Erythroblast (primary cell): Measurements from ENCODE around the gene USE1.
A peak's percentile ranks its signal among the peaks of the same experiment; 100 is the strongest.

Experiments used
- DNase-seq, 2 experiments: peaks; one replicate each; lab custom pipeline; 2025; lab: John Stamatoyannopoulos, UW
- GATA1 ChIP-seq: IDR thresholded peaks from 2 replicates; pipeline ENCODE4 v1.6.1; 2011; ENCODE audit warnings: low read depth, mild to moderate bottlenecking, control low read depth, low read length, moderate library complexity
- POLR2A ChIP-seq: IDR thresholded peaks from 2 replicates; pipeline ENCODE4 v1.6.1; 2011; ENCODE audit warnings: mild to moderate bottlenecking, low read length

USE1 gene

DNA sequence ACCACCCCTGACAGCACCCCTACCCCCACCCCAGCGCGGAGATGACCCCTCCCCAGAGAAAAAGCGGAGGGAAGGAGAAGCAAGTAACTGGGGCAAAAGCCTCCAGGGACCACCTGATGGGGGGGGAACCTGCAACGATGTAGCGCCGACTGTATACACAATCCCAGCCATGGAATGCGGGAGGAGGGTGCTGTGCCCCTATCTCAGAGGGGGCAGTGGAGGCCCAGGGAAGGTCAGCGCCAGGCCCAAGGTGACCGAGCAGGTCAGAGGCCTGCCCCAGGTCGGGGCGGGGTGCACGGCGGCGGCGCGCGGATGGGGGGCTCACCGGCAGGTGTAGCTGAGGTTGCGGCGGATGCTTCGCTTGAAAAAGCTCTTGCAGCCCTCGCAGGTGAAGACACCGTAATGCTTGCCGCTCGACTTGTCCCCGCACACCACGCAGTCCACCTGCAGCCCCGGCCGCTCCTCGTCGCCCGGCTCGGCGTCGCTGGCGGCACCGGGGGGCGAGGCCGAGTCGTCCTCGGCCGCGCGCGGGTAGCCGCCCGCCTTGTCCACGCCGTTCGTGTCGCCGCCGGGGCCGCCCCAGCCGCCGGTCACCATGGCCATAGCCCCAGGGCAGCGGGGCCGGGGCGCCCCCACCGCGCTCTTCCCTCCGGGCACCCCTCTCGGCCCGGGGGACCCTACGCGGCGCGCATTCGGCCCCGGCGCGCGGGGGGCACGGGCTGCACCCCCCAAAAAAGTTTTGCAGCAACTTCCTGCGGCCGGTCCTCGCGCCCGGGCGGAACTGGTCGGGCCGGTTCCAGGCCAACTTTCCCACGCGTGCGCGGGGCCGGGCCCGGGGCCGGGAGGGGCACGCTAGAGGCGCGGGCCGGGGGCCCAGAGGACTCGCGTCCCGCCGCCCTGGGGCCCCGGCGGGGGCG lies 29.7 kb downstream of the USE1 start:
- DNase-seq, result peak in 1 of 2 experiments; percentile 55
- TF ChIP-seq GATA1 (no peak), POLR2A (no peak)

DNA sequence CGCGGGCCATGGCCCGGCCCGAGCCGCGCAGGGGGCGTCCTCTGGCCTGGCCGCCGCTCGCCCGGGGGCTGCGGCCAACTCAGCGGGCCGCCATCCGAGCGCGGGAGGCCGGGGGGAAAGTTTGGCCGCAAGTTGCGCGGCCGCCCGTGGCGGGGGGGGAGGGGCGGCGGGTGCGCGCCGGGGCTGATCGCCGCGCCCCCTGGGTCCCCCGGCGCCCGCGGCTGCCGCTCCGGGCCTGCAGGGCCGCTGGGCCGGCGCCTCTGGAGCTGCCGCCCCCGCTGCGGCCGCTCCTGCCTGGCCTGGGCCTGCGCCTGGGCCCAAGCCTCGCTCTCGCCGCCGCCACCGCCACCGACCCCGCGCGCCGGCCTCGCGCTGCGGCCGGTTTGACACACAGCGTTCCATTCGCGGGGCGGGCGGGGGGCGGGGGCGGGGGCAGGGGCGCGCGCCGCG lies 30.4 kb downstream of the USE1 start, which contains the start of gene NR2F6:
TSS of gene NR2F6 (minus strand) at position 385 of the 450 bp plus-strand sequence. CDS start 699 bp downstream, outside the sequence.
- peak in 1 of 2 experiments; percentile 82 for DNase-seq
- no peak for TF ChIP-seq GATA1
- no peak for TF ChIP-seq POLR2A

DNA sequence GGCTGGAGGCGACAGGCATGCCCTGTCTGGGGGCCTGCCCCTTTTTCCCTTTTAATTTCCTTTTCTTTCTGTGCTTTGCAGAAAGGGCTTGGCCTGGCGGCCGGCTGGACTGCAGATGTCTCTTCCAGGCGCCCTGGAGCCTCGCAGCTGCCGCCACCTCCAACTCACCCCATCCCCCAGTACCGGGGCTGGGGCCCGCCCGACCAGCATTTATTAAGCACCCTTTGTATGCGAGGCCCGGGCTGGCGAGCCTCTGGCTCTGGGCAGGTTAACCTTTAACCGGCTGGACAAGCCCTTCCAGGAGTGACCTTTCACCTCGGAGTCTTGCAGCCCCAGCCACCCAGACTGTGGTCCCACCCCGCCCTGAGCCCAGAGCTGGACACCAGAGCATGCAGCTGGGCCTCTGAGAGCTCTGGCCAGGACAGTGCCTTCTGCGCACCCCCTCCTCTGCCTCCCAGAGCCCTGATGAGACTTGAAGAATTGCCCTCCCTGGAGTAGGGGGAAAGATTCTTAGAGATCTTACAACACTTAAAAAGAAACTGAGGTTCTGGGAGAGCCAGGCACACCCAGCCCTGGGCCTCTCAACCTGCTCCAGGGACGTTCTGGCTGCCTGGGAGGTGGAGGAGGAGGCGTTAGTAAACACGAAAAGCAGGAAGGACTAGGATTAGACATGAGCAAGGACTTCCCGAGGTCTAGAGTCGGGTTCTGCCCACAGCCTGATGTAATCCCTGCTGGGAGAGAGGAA lies 31.7 kb downstream of the USE1 start:
- no peak for DNase-seq
- TF ChIP-seq GATA1 (no peak), POLR2A (no peak)

DNA sequence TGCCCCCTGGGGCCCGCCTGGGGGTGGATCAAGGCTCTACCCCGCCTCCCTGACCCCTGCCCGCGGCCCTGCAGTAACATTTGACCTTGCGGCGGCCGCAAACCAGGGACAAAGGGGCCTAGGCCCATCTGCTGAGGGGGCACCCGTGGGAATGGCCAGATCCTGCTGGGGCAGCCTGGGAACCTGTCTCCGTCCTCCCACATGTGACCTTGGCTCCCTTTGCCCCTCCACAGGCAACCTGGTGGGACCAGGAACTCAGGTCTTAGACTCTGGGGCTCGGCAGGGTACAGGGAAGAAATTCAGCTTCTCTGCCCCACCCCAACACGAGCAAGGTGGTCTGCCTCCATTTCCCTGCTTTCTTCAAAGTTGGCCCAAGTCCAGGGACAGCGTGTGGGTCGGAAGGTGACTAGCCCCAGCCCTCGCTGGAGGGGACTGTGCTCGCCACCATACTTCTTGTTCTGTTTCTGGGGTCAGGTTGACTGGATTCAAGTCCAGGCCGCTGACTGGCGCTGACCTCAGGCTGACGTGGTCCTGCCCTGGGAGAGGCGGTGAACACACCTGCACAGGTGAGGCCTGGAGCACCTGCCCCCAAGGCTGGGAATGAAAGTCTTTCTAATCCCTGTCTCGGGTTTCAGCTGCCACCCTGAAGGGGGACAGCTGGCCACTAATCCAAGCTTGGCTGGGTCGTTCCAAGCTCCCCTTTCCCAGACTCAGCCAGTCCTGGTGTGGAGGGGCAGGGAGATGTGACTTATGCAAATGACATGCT lies 33.0 kb downstream of the USE1 start:
- DNase-seq, result no peak
- TF ChIP-seq POLR2A (no peak), GATA1 (no peak)

DNA sequence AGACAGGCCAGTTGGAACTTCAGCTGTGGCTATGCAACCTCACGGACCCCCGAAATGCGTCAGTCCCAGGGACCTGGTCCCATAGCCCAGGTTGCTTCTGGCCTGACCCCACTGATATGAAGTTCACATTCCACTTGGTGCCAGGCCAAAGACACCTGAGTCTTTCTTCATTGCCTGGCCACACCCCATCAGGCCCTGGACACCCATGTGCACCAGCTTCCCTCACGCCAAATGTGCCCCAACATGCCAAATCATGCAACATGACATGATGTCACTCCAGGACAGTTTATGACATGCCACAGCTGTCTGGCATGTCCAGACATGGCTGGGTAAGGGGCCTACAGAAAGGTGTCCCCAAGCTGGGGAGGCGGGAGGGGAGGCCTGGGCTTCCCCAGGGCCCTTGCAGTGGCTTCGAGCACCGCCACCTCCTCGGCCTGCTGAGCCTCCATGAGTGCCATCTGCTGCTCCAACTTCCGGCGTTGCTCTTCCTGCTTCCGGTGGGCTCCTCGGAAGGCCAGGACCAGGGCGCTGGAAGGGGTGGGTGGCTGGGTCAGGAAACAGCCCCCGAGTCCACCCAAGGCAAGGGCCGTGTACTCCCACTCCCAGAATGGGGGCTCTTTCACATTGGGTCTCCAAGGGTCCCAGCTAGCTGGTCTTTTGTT lies 34.9 kb downstream of the USE1 start:
- no peak for DNase-seq
- TF ChIP-seq POLR2A (no peak), GATA1 (no peak)

DNA sequence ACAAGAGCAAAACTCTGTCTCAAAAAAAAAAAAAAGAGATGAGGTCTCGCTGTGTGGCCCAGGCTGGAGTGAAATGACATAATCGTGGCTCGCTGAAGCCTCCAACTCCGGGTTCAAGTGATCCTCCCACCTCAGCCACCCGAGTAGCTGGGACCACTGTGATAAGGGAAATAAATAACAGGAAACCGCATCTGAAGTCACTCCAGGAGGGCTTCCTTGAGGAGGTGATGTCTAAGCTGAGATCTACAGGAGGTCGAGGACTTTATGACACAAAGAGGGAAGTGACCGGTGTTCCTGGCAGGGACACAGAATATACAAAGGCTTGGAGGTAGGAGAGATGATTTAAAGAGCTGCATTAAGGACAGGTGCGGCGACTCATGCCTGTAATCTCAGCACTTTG lies 39.5 kb downstream of the USE1 start:
- no peak for DNase-seq
- no peak for TF ChIP-seq GATA1
- no peak for TF ChIP-seq POLR2A

DNA sequence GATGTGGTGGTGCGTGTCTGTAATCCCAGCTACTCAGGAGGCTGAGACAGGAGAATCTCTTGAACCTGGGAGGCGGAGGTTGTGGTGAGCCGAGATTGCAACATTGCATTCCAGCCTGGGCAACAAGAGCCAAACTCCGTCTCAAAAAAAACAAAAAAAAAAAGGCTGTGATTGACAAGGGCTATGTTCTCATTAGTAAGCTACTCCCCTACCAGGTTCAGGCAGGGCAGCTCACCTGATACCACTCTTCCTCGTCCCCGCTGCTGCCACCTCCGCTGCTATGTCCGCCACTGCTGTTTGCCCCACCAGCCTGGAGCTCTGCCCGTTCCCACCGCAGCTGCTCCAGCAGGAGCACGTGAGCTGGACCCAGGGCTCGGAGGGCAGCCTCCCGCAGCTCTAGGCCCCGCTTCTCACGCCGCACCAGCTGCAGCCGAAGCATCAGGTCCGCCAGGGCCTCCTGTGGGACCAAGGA lies 40.0 kb downstream of the USE1 start:
- DNase-seq, result no peak
- TF ChIP-seq GATA1, result no peak
- TF ChIP-seq POLR2A, result no peak

DNA sequence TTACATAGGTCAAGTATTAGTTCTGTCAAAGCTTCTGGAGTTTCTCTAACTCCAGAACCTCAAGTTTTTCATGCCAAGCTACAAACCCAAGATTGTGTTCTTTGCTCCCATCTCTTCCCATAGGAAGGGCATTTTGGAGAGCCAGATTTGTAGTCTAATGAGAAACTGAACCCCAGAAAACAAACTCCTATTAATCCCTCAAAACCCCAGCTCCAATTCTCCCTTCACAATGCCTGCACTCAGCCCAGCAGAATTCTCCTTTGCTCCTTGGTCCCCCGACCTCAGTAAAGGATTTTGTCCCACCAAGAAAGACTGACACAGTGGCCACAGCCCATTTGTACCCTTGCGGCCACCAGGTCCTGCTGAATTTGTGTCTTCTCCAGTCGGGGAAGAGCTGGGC lies 41.0 kb downstream of the USE1 start:
- DNase-seq, result no peak
- no peak for TF ChIP-seq GATA1
- no peak for TF ChIP-seq POLR2A

DNA sequence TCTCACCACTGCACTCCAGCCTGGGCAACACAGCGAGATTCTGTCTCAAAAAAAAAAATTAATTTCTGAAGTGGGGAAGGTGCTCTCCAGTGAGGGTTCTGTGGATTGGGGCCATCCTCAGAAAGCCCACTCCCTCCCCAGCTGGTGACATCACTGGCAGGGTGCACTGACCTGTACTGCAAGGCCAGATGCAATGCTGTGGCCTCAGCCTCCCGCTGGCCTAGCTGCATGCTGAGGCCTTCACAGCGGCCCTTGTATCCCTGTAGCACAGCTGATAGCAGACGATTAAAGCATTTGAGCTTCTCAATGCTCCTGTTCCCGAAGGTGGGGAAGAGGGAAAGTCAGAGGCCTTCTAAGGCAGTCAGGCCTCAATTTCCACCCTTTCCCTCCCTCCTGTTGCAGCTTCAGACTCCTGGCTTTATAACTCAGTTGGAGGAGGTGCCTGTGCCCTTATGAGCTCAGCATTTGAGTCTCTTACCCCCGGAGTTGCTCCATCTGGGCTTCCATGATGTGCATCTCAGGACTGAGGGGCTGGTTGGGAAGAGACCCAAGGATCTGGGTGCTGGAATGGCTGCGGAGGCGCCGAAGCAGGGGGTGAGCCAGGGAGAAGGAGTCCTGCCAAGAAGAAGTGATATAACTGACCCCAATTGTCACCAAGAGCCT lies 44.1 kb downstream of the USE1 start:
- DNase-seq, result no peak

DNA sequence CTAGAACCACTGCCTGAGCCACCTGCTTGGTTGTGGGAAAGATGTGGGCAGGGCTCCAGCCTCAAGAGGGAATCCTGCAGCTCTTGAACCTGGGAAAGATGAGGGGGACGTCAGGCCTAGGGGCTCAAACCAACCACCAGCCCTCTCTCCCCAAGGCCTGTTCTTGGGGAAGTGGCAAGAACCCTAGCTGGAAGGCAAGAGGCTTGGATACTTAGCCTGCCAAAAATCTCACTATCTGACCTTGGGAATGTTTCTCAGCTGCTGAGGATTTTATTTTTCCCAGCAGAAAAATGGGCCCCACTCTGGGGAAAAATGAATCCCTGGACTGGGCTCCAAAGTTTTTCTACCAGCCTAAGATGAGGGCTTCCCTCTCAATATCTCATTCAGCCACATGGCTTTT lies 44.8 kb downstream of the USE1 start:
- no peak for DNase-seq
- TF ChIP-seq POLR2A, result no peak
- no peak for TF ChIP-seq GATA1

More for the DNA sequence above, 44.1 kb downstream of the USE1 start:
- TF ChIP-seq GATA1, result no peak
- TF ChIP-seq POLR2A, result no peak

DNA sequence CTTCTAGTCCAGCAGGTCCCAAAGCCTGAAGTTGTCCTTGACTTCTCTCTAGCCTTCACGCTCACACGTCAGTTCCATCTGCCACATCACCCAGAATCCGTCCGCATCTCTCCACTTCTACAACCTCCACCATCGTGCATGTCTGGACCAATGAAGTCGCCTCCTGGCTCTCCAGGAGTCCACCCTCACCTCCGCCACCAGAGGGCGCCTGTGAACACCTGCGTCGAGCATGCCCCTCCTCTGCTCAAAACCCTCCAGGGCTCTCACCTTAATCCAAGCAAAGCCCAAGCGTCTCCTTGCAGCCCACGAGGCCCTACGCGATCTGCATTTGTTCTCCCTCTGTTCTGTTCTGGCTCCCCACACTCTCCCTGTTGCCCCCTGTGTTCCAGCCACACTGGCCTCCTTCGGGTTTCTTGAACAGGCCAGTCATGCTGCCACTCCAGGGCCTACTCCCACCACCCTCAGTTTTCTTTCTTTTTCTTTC lies 45.7 kb downstream of the USE1 start:
- TF ChIP-seq GATA1 (no peak), POLR2A (no peak)
- peak; percentile 90 to 95 for DNase-seq

DNA sequence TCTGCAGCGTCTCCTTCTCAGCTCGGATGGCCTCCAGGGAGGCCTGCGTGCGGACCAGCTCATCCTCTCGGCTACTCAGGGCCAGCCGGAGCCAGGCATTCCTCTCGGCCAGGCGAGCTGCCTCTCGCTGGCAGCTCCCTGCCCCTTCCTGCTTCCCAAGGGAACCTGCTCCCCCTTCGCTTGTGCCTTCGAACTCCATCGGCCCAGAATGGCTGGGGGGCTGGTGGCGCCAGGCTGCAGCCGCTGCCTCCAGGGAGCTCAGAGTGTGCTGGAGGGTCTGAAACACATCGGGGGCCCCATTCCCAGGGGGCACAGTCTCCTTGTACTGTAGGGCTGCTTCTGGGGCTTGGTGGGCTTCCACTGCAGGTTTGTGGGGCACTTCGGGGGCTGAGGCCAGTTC lies 47.4 kb downstream of the USE1 start:
- TF ChIP-seq POLR2A (no peak), GATA1 (no peak)
- DNase-seq, result no peak
